Heart left ventricle (tissue), 13 donors: ENCODE data around the gene FKBP8.
"Not testable (repeated sequence)": the region's sequence is repeated elsewhere in the genome, so short reads cannot be mapped to it uniquely, and the experiment has no call there.

Experiments used
- POLR2A ChIP-seq, 2 donors: fragments of 450-650 bp; IDR thresholded peaks; one replicate each; pipeline ENCODE4 v1.6.1; 2017; ENCODE audit warnings: antibody characterized with exemption in 2 of 2, mild to moderate bottlenecking in 2 of 2, moderate library complexity in 2 of 2
- TF ChIP-seq, protein P1 (sequence below), 12 donors: fragments of 200-600 bp; sonication (generic) in 4 of 12; IDR thresholded peaks; one replicate each; pipeline versions ENCODE4 v1.5.0 to v1.8.0; 2018 to 2022; ENCODE audit warnings: antibody characterized with exemption in 12 of 12, mild to moderate bottlenecking in 5 of 12
- donor health status: ischemic (EF 13 %, LVEDD 7.1; RV severe dilation, severe dysfunction).
- donor health status: DM: no; HTN: yes; CAD: no.
- donor health status: DM: no; HTN: no; CAD: no.
- donor health status: ischemic (EF 25% LVEDD 6.9; RV normal size, moderate dysfunction).
- donor health status: ischemic (EF 25% LVEDD 5.7; RV mildly dilated, moderate dysfunction).
- donor health status: ischemic (EF 35%, LVEDD 5.7; RV mildly dilated, moderate dysfunction).
- donor health status: nonischemic (EF 11% LVEDD 7.7; RV severe dilation, severe dysfunction).
- donor health status: DM: yes; HTN: yes; CAD: no.
- donor health status: PGD.
- donor health status: ischemic (EF 29% LVEDD 5.4; RV normal size, mild dysfunction).
- donor health status: nonischemic (EF 23%, LVEDD 6.1; RV moderate dilation, normal function).

DNA sequence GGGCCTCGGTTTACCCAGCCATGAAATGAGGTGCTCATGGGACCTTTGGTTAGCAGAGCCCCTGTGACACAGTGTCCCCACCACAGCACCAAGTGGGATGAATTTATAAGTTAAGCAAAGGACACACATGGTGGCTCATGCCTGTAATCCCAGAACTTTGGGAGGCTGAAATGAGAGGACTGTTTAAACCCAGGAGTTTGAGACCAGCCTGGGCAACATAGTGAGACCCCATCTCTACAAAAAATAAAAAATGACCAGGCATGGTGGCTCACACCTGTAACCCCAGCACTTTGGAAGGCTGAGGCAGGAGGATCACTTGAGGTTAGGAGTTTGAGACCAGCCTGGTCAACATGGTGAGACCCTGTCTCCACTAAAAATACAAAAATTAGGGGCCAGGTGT lies 3.2 kb downstream of the FKBP8 start:
- TF ChIP-seq, protein P1, sequence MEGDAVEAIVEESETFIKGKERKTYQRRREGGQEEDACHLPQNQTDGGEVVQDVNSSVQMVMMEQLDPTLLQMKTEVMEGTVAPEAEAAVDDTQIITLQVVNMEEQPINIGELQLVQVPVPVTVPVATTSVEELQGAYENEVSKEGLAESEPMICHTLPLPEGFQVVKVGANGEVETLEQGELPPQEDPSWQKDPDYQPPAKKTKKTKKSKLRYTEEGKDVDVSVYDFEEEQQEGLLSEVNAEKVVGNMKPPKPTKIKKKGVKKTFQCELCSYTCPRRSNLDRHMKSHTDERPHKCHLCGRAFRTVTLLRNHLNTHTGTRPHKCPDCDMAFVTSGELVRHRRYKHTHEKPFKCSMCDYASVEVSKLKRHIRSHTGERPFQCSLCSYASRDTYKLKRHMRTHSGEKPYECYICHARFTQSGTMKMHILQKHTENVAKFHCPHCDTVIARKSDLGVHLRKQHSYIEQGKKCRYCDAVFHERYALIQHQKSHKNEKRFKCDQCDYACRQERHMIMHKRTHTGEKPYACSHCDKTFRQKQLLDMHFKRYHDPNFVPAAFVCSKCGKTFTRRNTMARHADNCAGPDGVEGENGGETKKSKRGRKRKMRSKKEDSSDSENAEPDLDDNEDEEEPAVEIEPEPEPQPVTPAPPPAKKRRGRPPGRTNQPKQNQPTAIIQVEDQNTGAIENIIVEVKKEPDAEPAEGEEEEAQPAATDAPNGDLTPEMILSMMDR (IDR thresholded peaks at IDR 0.05), result not testable (repeated sequence)
- not testable (repeated sequence) for TF ChIP-seq POLR2A (IDR thresholded peaks at IDR 0.05)
